ENCODE measurements around the gene NUP153. TPM values are rescaled to one million over a fixed set of nuclear protein-coding genes. Genes with fewer than 3 reads are reported as not detected.

The NUP153 gene
- total and polyA plus RNA-seq, 2 donors from 2014 or later: 4.9 to 31.3 TPM

- TF ChIP-seq CTCF (IDR thresholded peaks at IDR 0.05; ENCODE audit: borderline replicate concordance, extremely low read depth, insufficient read depth): no peak
- FAIRE-seq: no peak
- intact Hi-C loops (cut with DNase I): no loop called here
These were observed 17.6 kb upstream of the NUP153 start for GRCh38 chr6:17724341-17724740.

GRCh38 chr6:17721671-17722070, 14.9 kb upstream of the NUP153 start:
- Histone ChIP-seq H3K4me1 (ENCODE audit: control insufficient read depth in 2 of 3, insufficient read depth in 2 of 3, low read depth in 1 of 3, low read length in 3 of 3) (no peaks in the 10 kb centered on the region), H3K36me3 (ENCODE audit: control insufficient read depth in 2 of 3, insufficient read depth in 3 of 3, low read length in 3 of 3) (no peaks in the 10 kb centered on the region), H3K9ac (ENCODE audit: low read length in 3 of 3) (no peak overlapping the region), H3K27me3 (ENCODE audit: control insufficient read depth, insufficient read depth, low read length) (no peaks in the 10 kb centered on the region), H3K9me3 (ENCODE audit: control insufficient read depth in 2 of 3, insufficient read depth in 1 of 3, low read length in 3 of 3) (no peaks in the 10 kb centered on the region), H3K4me3 (ENCODE audit: low read length in 3 of 3) (no peak overlapping the region), H3K27ac (ENCODE audit: low read depth in 2 of 2, low read length in 2 of 2) (no peak overlapping the region)
- DNase-seq (no peak), FAIRE-seq (no peak)
- intact Hi-C loops (cut with DNase I): no loop called here
- TF ChIP-seq CTCF (IDR thresholded peaks at IDR 0.05; ENCODE audit: borderline replicate concordance, extremely low read depth, insufficient read depth): no peak

More at GRCh38 chr6:17724341-17724740, 17.6 kb upstream of the NUP153 start:
- no peaks in the 10 kb centered on the region for H3K9me3 ChIP-seq (ENCODE audit: control insufficient read depth in 2 of 3, insufficient read depth in 1 of 3, low read length in 3 of 3)
- no peak overlapping the region for H3K9ac ChIP-seq (ENCODE audit: low read length in 3 of 3)
- H3K4me3 ChIP-seq (ENCODE audit: low read length in 3 of 3): no peak overlapping the region
- no peak overlapping the region for H3K27ac ChIP-seq (ENCODE audit: low read depth in 2 of 2, low read length in 2 of 2)
- DNase-seq: no peak
- no peaks in the 10 kb centered on the region for H3K27me3 ChIP-seq (ENCODE audit: control insufficient read depth, insufficient read depth, low read length)
- no peaks in the 10 kb centered on the region for H3K36me3 ChIP-seq (ENCODE audit: control insufficient read depth in 2 of 3, insufficient read depth in 3 of 3, low read length in 3 of 3)
- no peaks in the 10 kb centered on the region for H3K4me1 ChIP-seq (ENCODE audit: control insufficient read depth in 2 of 3, insufficient read depth in 2 of 3, low read depth in 1 of 3, low read length in 3 of 3)

- H3K27me3 ChIP-seq (ENCODE audit: control insufficient read depth, insufficient read depth, low read length): no peaks in the 10 kb centered on the region
- FAIRE-seq: no peak
- TF ChIP-seq CTCF (IDR thresholded peaks at IDR 0.05; ENCODE audit: borderline replicate concordance, extremely low read depth, insufficient read depth): no peak
- no peak for DNase-seq
- H3K9me3 ChIP-seq (ENCODE audit: control insufficient read depth in 2 of 3, insufficient read depth in 1 of 3, low read length in 3 of 3): no peaks in the 10 kb centered on the region
- no peak overlapping the region for H3K9ac ChIP-seq (ENCODE audit: low read length in 3 of 3)
- H3K36me3 ChIP-seq (ENCODE audit: control insufficient read depth in 2 of 3, insufficient read depth in 3 of 3, low read length in 3 of 3): no peaks in the 10 kb centered on the region
- intact Hi-C loops (cut with DNase I): no loop called here
- no peak overlapping the region for H3K4me3 ChIP-seq (ENCODE audit: low read length in 3 of 3)
- no peak overlapping the region for H3K27ac ChIP-seq (ENCODE audit: low read depth in 2 of 2, low read length in 2 of 2)
- H3K4me1 ChIP-seq (ENCODE audit: control insufficient read depth in 2 of 3, insufficient read depth in 2 of 3, low read depth in 1 of 3, low read length in 3 of 3): no peaks in the 10 kb centered on the region
These were observed 12.8 kb upstream of the NUP153 start for GRCh38 chr6:17719323-17720041.

Data from kidney (tissue), 14 donors.